ENCODE data around the gene UPF1.
A peak's percentile ranks its signal among the peaks of the same experiment; 100 is the strongest.

The UPF1 gene

DNA sequence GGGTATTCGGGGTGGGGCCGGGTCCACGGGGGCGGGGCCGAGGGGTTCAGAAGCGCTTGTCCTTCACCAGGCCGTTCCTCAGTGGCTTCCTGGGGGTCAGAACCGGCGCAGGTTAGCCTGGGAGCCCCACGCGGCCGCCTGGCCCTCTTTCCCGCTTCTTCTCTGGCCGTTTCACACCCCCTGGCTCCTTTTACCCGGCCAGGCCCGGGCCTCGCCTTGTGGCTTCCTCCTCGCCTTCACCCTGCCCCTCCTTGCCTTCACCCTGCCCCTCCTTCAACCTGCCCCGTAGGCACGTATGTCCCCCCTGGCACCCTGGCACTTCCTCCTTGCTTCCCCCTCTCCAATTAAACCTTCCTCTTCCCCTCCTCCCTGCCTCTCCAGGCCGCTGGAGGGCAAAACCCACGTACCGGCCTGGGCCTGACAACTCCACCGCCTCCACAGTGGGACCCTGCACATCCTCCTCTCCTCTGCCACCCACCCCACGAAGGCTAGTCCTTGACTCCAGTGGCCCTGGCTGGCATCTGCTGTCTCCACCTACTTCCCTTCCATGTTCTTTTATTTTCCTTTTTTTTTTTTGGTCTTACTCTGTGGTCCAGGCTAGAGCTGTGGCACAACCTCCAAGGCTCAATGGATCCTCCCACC lies 38.9 kb downstream of the UPF1 start:
- H3K27ac Mint-ChIP-seq, result no peak overlapping the region
- H3K9me3 Mint-ChIP-seq, result no peaks in the 10 kb centered on the region
- peaks cover 16 to 37% of the 10 kb centered on the region in 2 donors for H3K27me3 Mint-ChIP-seq
- H3K4me1 Mint-ChIP-seq, result peaks cover 7 to 11% of the 10 kb centered on the region in 2 donors
- H3K36me3 Mint-ChIP-seq, result peaks cover 32 to 39% of the 10 kb centered on the region in 2 donors
- no peak for ATAC-seq (replicated peaks)
- DNase-seq, result no peak
- peak overlapping the region; percentile 30 to 57 for H3K4me3 Mint-ChIP-seq

DNA sequence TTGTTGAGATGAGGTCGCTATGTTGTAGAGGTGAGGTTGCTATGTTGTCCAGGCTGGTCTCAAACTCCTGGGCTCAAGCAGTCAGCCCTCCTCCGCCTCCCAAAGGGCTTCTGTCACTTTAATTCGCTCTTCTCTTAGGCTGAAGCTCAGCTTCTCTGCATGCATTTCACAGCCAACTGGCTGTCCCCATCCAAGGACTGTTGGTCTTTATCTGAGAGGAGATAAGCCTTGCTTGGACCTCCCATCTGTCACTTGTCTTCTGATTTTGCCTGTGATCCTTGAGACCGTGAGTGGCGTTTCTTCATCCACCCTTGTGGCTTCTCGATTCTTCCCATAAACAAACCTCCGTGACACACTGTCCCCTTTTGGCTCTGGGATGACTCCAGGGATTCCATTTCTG lies 39.8 kb downstream of the UPF1 start:
- DNase-seq, result no peak
- no peak for ATAC-seq (replicated peaks)
- Mint-ChIP-seq H3K9me3 (no peaks in the 10 kb centered on the region), H3K4me3 (no peak overlapping the region), H3K27ac (peak overlapping the region; percentile 57), H3K27me3 (peaks cover 16 to 37% of the 10 kb centered on the region in 2 donors), H3K36me3 (peaks cover 25 to 31% of the 10 kb centered on the region in 2 donors), H3K4me1 (peaks cover 7 to 8% of the 10 kb centered on the region in 2 donors)

DNA sequence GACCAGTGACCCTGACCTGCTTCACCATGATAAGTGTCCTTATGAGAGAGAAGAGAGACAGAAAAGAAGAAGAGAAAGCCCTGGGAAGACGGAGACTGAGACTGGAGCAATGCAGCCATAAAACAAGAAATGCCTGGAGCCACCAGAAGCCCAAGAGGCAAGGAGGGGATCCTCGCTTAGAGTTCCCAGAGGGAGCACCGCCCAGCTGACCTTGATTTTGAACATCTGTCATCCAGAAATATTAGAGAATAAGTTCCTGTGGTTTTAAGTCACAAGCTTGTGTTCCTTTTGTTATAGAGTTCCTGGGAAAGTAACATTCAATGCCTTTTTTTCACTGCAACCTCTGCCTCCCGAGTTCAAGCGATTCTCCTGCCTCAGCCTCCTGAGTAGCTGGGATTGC lies 44.0 kb downstream of the UPF1 start:
- H3K27ac Mint-ChIP-seq, result no peak overlapping the region
- peaks cover 3 to 4% of the 10 kb centered on the region in 2 donors for H3K4me1 Mint-ChIP-seq
- H3K4me3 Mint-ChIP-seq, result no peak overlapping the region
- peaks cover 12 to 23% of the 10 kb centered on the region in 2 donors for H3K36me3 Mint-ChIP-seq
- peaks cover 14 to 34% of the 10 kb centered on the region in 2 donors for H3K27me3 Mint-ChIP-seq
- DNase-seq (no peak), ATAC-seq (replicated peaks) (no peak)
- H3K9me3 Mint-ChIP-seq, result peaks cover 5 to 7% of the 10 kb centered on the region in 2 donors

GRCh38 chr19:18876865-18877264 lies 45.1 kb downstream of the UPF1 start:
- no peaks in the 10 kb centered on the region for H3K4me1 Mint-ChIP-seq
- H3K27me3 Mint-ChIP-seq, result peaks cover 4 to 23% of the 10 kb centered on the region in 2 donors
- H3K36me3 Mint-ChIP-seq, result peaks cover 10 to 16% of the 10 kb centered on the region in 2 donors
- no peak overlapping the region for H3K27ac Mint-ChIP-seq
- no peak for DNase-seq
- no peak overlapping the region for H3K4me3 Mint-ChIP-seq
- H3K9me3 Mint-ChIP-seq, result peaks cover 5 to 7% of the 10 kb centered on the region in 2 donors
- ATAC-seq (replicated peaks), result no peak

- DNase-seq, result no peak
- Mint-ChIP-seq H3K36me3 (peaks cover 10 to 16% of the 10 kb centered on the region in 2 donors), H3K9me3 (peaks cover 5 to 7% of the 10 kb centered on the region in 2 donors), H3K27me3 (peaks cover 0 to 11% of the 10 kb centered on the region in 2 donors), H3K27ac (no peak overlapping the region), H3K4me3 (no peak overlapping the region), H3K4me1 (no peaks in the 10 kb centered on the region)
- ATAC-seq (replicated peaks), result no peak
Observed at GRCh38 chr19:18878058-18878797, 46.5 kb downstream of the UPF1 start.

- DNase-seq (no peak), ATAC-seq (replicated peaks) (peak; percentile 3 to 6)
- peaks cover 0 to 6% of the 10 kb centered on the region in 2 donors for H3K27me3 Mint-ChIP-seq
- peaks cover 5 to 7% of the 10 kb centered on the region in 2 donors for H3K9me3 Mint-ChIP-seq
- H3K4me1 Mint-ChIP-seq, result no peaks in the 10 kb centered on the region
- H3K27ac Mint-ChIP-seq, result no peak overlapping the region
- no peak overlapping the region for H3K4me3 Mint-ChIP-seq
- H3K36me3 Mint-ChIP-seq, result peaks cover 10 to 16% of the 10 kb centered on the region in 2 donors
Observed at GRCh38 chr19:18878858-18879578, 47.3 kb downstream of the UPF1 start.

DNA sequence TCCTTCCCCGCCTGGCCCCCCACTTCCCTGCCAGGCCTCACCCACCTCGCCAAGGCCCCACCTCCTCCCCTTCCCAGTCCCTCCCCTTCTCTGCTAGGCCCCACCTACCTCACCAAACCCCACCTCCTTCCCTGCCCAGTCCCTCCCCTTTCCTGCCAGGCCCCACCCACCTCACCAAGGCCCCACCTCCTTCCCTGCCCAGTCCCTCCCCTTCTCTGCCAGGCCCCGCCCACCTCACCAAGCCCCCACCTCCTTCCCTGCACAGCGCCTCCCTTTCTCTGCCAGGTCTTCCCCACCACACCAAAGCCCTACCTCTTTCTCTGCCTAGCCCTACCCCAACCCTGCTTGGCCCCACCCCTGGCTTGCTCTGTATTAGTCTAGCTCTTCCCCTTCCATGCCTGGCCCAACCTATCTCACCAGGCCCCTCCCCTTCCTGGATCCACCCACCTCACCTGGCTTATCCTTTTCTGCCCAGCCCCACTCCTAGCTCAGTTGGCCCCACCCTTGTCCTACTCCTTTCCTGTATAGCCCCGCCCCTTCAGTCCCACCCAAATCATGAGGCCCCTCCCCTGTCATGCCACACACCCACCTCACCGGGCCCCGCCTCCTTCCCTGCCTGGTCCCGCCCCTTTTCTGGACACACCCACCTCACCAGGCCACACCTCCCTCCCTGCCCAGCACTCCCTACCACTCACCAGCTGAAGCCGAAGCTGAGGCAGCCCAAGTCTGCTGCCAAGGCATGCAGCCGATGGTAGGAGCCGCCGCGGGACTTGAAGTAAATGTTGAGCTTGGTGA lies 48.0 kb downstream of the UPF1 start:
- peaks cover 5 to 7% of the 10 kb centered on the region in 2 donors for H3K9me3 Mint-ChIP-seq
- peak; percentile 51 to 66 for ATAC-seq (replicated peaks)
- H3K27ac Mint-ChIP-seq, result no peak overlapping the region
- DNase-seq, result no peak
- no peak overlapping the region for H3K4me3 Mint-ChIP-seq
- H3K4me1 Mint-ChIP-seq, result no peaks in the 10 kb centered on the region
- peaks cover 6 to 16% of the 10 kb centered on the region in 2 donors for H3K36me3 Mint-ChIP-seq
- no peaks in the 10 kb centered on the region for H3K27me3 Mint-ChIP-seq

- Mint-ChIP-seq H3K27ac (no peak overlapping the region), H3K4me1 (no peaks in the 10 kb centered on the region), H3K27me3 (peaks cover 0 to under 1% of the 10 kb centered on the region in 2 donors), H3K9me3 (peaks cover 5 to 7% of the 10 kb centered on the region in 2 donors), H3K4me3 (no peak overlapping the region), H3K36me3 (peaks cover 6 to 12% of the 10 kb centered on the region in 2 donors)
- ATAC-seq (replicated peaks) (no peak), DNase-seq (no peak)
Observed at GRCh38 chr19:18881491-18881890, 49.7 kb downstream of the UPF1 start.

DNA sequence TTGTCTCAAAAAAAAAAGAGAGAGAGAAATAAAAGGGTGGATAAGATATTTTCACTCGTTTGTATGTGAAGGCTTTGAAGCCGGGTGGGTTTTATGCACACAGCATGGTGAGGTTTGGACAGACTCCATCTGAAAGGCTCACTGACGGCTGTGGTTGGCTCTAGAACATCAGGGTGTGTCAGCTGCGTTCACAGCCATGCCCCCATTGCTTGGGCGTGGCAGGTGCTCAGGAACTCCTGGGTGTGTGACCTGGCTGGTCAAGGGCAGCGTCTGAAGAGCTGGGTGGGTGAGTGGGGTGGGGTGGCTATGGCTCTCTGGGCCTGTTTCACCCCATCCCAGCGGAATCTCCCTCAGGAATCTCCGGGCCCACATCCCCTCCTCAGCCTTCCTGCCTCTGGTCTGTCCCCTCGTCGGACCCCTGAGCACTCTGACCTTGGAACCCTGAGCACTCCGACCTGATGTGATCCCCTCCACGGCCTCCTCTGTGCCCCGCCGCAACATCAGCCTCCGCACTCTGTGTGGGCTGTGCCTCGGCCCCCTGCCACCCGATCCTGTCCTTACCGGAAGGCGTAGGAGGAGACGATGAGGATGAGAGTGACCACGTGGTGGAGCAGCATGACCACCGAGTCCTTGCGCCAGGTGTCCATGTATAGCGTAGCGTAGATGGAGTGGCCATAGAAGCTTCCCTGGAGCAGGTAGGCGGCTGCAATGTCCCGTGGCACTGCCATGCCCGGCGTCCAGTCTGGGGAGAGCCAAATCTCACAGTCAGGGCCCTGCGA lies 52.0 kb downstream of the UPF1 start:
- H3K9me3 Mint-ChIP-seq, result peaks cover 0 to 4% of the 10 kb centered on the region in 2 donors
- no peaks in the 10 kb centered on the region for H3K4me1 Mint-ChIP-seq
- H3K27me3 Mint-ChIP-seq, result peaks cover 7 to 10% of the 10 kb centered on the region in 2 donors
- no peak overlapping the region for H3K4me3 Mint-ChIP-seq
- DNase-seq (no peak), ATAC-seq (replicated peaks) (no peak)
- no peaks in the 10 kb centered on the region for H3K36me3 Mint-ChIP-seq
- no peak overlapping the region for H3K27ac Mint-ChIP-seq

DNA sequence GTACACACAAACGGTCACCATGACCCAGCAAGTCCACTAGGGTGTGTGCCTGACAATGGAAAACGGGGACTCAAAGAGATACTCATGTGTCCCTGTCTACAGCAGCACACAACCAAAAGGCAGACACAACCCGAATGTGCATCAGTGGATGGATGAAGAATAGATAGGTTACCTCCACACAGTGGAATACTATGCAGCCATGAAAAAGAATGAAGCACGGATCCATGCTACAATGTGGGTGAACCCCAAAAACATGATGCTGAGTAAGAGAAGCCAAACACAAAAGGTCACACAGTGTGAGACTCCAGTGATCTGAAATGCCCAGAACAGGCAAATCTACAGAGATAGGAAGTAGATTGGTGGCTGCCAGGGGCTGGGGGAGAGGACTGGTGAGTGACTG lies 55.2 kb downstream of the UPF1 start:
- no peaks in the 10 kb centered on the region for H3K36me3 Mint-ChIP-seq
- peaks cover 0 to 3% of the 10 kb centered on the region in 2 donors for H3K9me3 Mint-ChIP-seq
- H3K4me1 Mint-ChIP-seq, result no peaks in the 10 kb centered on the region
- ATAC-seq (replicated peaks) (no peak), DNase-seq (no peak)
- H3K27ac Mint-ChIP-seq, result no peak overlapping the region
- peaks cover 14 to 16% of the 10 kb centered on the region in 2 donors for H3K27me3 Mint-ChIP-seq
- no peak overlapping the region for H3K4me3 Mint-ChIP-seq

DNA sequence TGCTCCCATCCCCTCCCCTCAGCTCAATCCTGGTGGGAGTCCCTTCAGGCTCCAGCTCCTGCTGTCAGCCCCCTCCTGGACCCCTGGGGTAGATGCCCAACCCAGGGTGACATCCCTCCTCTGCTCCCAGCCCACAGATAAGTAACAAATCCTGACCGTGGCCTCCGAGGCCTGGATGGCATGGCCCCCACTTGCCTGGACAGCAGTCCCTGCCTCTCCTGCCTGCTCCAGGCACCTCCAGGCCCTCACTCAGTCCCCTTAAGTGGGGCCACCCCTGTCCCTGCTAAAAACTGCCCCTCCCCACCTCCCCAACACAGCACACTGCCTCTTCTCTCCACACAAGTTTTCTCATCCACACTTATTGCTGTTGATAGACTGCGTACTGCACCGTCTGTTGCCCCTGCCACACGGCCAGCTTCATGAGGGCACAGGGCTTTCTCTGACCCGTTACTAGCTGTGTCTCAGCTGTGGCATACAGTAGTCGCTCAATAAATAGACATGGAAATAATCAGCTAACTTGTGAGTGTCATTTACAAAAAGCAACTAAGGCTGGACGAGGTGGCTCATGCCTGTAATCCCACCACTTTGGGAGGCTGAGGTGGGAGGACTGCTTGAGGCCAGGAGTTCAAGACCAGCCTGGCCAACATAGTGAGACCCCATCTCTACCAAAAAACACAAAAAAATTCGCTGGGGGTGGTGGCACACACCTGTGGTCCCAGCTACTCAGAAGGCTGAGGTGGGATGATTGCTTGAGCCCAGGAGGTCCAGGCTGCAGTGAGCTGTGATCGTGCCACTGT lies 58.4 kb downstream of the UPF1 start:
- no peak overlapping the region for H3K27ac Mint-ChIP-seq
- H3K36me3 Mint-ChIP-seq, result no peaks in the 10 kb centered on the region
- peaks cover 0 to 6% of the 10 kb centered on the region in 2 donors for H3K4me1 Mint-ChIP-seq
- ATAC-seq (replicated peaks), result no peak
- peaks cover 24 to 42% of the 10 kb centered on the region in 2 donors for H3K27me3 Mint-ChIP-seq
- DNase-seq, result no peak
- H3K9me3 Mint-ChIP-seq, result peaks cover 0 to 3% of the 10 kb centered on the region in 2 donors
- no peak overlapping the region for H3K4me3 Mint-ChIP-seq

DNA sequence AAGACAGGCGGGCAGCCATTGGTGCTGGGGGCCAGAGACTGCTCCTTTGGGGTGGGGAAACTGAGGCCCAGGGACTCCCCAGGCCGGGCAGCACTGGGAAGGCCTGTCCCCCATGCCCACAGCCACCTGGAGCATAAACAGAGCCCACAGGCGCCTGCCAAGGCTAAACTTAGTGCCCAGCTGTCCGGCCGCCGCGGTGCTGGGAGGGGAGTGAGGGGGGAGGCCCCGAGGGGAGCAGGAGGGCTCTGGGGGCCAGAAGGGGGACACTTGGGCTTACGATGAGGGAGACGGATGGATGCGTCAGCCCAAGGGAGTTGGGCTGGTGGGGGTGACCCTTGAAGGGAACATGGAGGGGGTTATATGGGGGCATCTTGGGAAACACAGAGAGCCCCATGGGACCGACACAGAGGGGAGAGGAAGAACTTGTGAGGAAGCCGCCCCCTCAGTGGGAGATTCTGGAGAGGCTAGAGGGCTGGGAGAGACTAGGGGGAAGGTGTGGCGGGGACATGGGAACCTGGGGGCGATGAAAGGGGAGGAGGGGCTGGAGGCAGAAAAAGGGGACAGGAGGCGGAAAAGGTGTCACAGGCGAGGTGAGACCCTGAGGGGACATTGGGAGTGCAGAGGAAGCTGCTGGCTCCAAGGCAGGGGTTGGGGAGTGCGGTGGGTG lies 62.0 kb downstream of the UPF1 start:
- Mint-ChIP-seq H3K27ac (no peak overlapping the region), H3K9me3 (no peaks in the 10 kb centered on the region), H3K27me3 (peaks cover 31 to 56% of the 10 kb centered on the region in 2 donors), H3K36me3 (peaks cover 5 to 15% of the 10 kb centered on the region in 2 donors), H3K4me1 (peaks cover 9 to 20% of the 10 kb centered on the region in 2 donors), H3K4me3 (peak overlapping the region in 1 of 2 donors; percentile 23)
- DNase-seq (no peak), ATAC-seq (replicated peaks) (no peak)
